ENCODE results near the gene PXT1.

GRCh38 chr6:36413489-36414480 lies 28.9 kb downstream of the PXT1 start:
- TF ChIP-seq JUND (IDR thresholded peaks at IDR 0.05) = no peak
- TF ChIP-seq CTCF (IDR thresholded peaks at IDR 0.05; ENCODE audit: low read depth, low read length, missing input control) = no peak
- TF ChIP-seq TAF1 (conservative IDR thresholded peaks at IDR 0.05) = no peak
- TF ChIP-seq GABPA (IDR thresholded peaks at IDR 0.05 in 1 of 2, conservative IDR thresholded peaks at IDR 0.05 in 1 of 2) = no peak
- no peak for TF ChIP-seq MAX (IDR thresholded peaks at IDR 0.05)
- TF ChIP-seq SP1 (IDR thresholded peaks at IDR 0.05) = no peak
- TF ChIP-seq, protein P1, sequence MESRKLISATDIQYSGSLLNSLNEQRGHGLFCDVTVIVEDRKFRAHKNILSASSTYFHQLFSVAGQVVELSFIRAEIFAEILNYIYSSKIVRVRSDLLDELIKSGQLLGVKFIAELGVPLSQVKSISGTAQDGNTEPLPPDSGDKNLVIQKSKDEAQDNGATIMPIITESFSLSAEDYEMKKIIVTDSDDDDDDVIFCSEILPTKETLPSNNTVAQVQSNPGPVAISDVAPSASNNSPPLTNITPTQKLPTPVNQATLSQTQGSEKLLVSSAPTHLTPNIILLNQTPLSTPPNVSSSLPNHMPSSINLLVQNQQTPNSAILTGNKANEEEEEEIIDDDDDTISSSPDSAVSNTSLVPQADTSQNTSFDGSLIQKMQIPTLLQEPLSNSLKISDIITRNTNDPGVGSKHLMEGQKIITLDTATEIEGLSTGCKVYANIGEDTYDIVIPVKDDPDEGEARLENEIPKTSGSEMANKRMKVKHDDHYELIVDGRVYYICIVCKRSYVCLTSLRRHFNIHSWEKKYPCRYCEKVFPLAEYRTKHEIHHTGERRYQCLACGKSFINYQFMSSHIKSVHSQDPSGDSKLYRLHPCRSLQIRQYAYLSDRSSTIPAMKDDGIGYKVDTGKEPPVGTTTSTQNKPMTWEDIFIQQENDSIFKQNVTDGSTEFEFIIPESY (IDR thresholded peaks at IDR 0.05) = no peak
- TF ChIP-seq YY1 (IDR thresholded peaks at IDR 0.05) = no peak
- no peak for TF ChIP-seq RAD21 (IDR thresholded peaks at IDR 0.05)
- TF ChIP-seq REST (IDR thresholded peaks at IDR 0.05) = no peak
